HEK293 (cell line): Measurements from ENCODE around the gene PDE2A.

Experiments used
- CTCF ChIP-seq: fragments of 450-650 bp; formaldehyde crosslinking; IDR thresholded peaks from 2 replicates; pipeline ENCODE4 v1.5.1; 2016; ENCODE audit warnings: missing biosample characterization, missing genetic modification characterization
- PRDM4 ChIP-seq: fragments of 450-650 bp; formaldehyde crosslinking; IDR thresholded peaks from 2 replicates; pipeline ENCODE4 v1.5.1; 2017; ENCODE audit warnings: missing biosample characterization, missing genetic modification characterization
- REST ChIP-seq: fragments of 450-650 bp; formaldehyde crosslinking; IDR thresholded peaks from 2 replicates; pipeline ENCODE4 v1.5.1; 2016; ENCODE audit warnings: missing biosample characterization, missing genetic modification characterization
- ZBTB20 ChIP-seq: fragments of 450-650 bp; formaldehyde crosslinking; IDR thresholded peaks from 2 replicates; pipeline ENCODE4 v1.5.1; 2016; ENCODE audit warnings: missing biosample characterization, missing genetic modification characterization
- ZFP3 ChIP-seq: fragments of 450-650 bp; formaldehyde crosslinking; IDR thresholded peaks from 2 replicates; pipeline ENCODE4 v1.5.1; 2016; ENCODE audit warnings: low read depth, missing biosample characterization, missing genetic modification characterization
- ZNF140 ChIP-seq: fragments of 450-650 bp; formaldehyde crosslinking; IDR thresholded peaks from 2 replicates; pipeline ENCODE4 v1.5.1; 2016; ENCODE audit warnings: missing biosample characterization, missing genetic modification characterization
- ZNF146 ChIP-seq: fragments of 450-650 bp; formaldehyde crosslinking; IDR thresholded peaks from 2 replicates; pipeline ENCODE4 v1.5.1; 2016; ENCODE audit warnings: missing biosample characterization, missing genetic modification characterization
- ZNF274 ChIP-seq, 2 experiments: fragments of 200-500 bp in 1 of 2; fragments of 450-650 bp in 1 of 2; sonication (Bioruptor generic) in 1 of 2; formaldehyde crosslinking in 1 of 2; IDR thresholded peaks; 2 replicates each; pipeline versions ENCODE4 v1.5.1 to v1.6.1; 2014 to 2016; ENCODE audit warnings: borderline replicate concordance in 1 of 2, inconsistent platforms in 1 of 2, low read length in 1 of 2, missing biosample characterization in 1 of 2, missing genetic modification characterization in 1 of 2
- ZNF530 ChIP-seq: fragments of 450-650 bp; formaldehyde crosslinking; IDR thresholded peaks from 2 replicates; pipeline ENCODE4 v1.5.1; 2016; ENCODE audit warnings: low read depth, missing biosample characterization, missing genetic modification characterization
- ZNF76 ChIP-seq: fragments of 450-650 bp; formaldehyde crosslinking; IDR thresholded peaks from 2 replicates; pipeline ENCODE4; 2016; ENCODE audit warnings: low read depth, missing biosample characterization, missing genetic modification characterization, borderline replicate concordance
- ZNF785 ChIP-seq: fragments of 450-650 bp; formaldehyde crosslinking; IDR thresholded peaks from 2 replicates; pipeline ENCODE4 v1.5.1; 2016; ENCODE audit warnings: missing biosample characterization, missing genetic modification characterization
- TF ChIP-seq, protein P1 (sequence below): fragments of 450-650 bp; formaldehyde crosslinking; IDR thresholded peaks from 2 replicates; pipeline ENCODE4; 2016; ENCODE audit warnings: missing biosample characterization, missing genetic modification characterization

GRCh38 chr11:72578051-72578450 lies 96.2 kb downstream of the PDE2A start:
- TF ChIP-seq ZBTB20 (tag by site-specific recombination) (no peak), PRDM4 (tag by site-specific recombination) (no peak), CTCF (tag by site-specific recombination) (no peak), ZNF274 (IDR thresholded peaks at IDR 0.05; ENCODE audit: low read length) (no peak), ZNF274 (tag by site-specific recombination; IDR thresholded peaks at IDR 0.05; ENCODE audit: borderline replicate concordance) (no peak), ZNF785 (tag by site-specific recombination) (no peak), REST (tag by site-specific recombination) (no peak), ZNF140 (tag by site-specific recombination) (no peak), ZNF530 (tag by site-specific recombination) (no peak), ZFP3 (no peak), ZNF146 (no peak), ZNF76 (tag by site-specific recombination) (no peak)
- TF ChIP-seq, protein P1, sequence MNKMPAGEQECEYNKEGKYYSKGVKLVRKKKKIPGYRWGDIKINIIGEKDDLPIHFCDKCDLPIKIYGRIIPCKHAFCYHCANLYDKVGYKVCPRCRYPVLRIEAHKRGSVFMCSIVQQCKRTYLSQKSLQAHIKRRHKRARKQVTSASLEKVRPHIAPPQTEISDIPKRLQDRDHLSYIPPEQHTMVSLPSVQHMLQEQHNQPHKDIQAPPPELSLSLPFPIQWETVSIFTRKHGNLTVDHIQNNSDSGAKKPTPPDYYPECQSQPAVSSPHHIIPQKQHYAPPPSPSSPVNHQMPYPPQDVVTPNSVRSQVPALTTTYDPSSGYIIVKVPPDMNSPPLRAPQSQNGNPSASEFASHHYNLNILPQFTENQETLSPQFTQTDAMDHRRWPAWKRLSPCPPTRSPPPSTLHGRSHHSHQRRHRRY = no peak
